MG63 (cell line): Measurements from ENCODE around the gene HS3ST5. TPM values are rescaled to one million over a fixed set of nuclear protein-coding genes. Genes with fewer than 3 reads are reported as not detected.
"Not testable (repeated sequence)": the region's sequence is repeated elsewhere in the genome, so short reads cannot be mapped to it uniquely, and the experiment has no call there.

Experiments used
- DNase-seq: peaks from one replicate; pipeline ENCODE4 v3.0.0-alpha.2; 2020
- H3K27me3 ChIP-seq: fragments of 250-450 bp; sonication (Bioruptor Pico); 2 replicates; pipeline ENCODE4 v1.5.1; 2020; ENCODE audit warnings: mild to moderate bottlenecking, moderate library complexity
- H3K36me3 ChIP-seq: fragments of 250-450 bp; sonication (Bioruptor Pico); 2 replicates; pipeline ENCODE4 v1.5.1; 2020; ENCODE audit warnings: mild to moderate bottlenecking, moderate library complexity
- H3K4me3 ChIP-seq: fragments of 250-450 bp; sonication (Bioruptor Pico); 2 replicates; pipeline ENCODE4 v1.5.1; 2020; ENCODE audit warnings: mild to moderate bottlenecking, moderate library complexity
- H3K9me3 ChIP-seq: fragments of 250-450 bp; sonication (Bioruptor Pico); 2 replicates; pipeline ENCODE4 v1.5.1; 2020; ENCODE audit warnings: mild to moderate bottlenecking, moderate library complexity
- total RNA-seq: library from RNA; depleted of rRNA; stranded (reverse); fragments of >200 nt; shearing (Covaris generic); gene quantifications from 2 replicates; pipeline ENCODE4 v1.2.3, GENCODE V29; 2014; ENCODE audit warnings: low replicate concordance

HS3ST5 gene
- total RNA-seq, 1 experiment from 2014 or later: not detected

- no peaks in the 10 kb centered on the region for H3K9me3 ChIP-seq
- no peaks in the 10 kb centered on the region for H3K36me3 ChIP-seq
- H3K27me3 ChIP-seq: no peaks in the 10 kb centered on the region
- no peak overlapping the region for H3K4me3 ChIP-seq
- no peak for DNase-seq
Observed at GRCh38 chr6:114068116-114068515, 274.7 kb downstream of the HS3ST5 start.

DNA sequence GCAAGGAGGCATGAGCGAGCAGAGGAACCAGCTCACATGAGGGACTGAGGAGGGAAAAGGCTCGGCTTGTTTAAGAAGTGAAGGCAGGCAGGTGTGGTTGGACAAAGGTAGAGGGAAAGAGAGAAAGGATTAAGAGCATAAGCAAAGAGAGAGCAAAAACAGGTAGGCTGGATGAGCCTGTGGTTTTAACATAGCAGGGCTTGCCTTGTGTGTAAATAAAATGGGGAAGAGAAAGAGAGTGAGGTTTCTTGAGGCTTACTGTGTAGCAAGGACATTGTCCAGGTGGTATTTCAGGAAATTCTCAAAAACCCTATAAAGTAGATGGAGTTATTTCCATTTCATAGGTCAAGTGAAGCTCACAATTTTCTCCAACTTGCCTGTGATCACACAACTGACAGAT lies 278.0 kb downstream of the HS3ST5 start:
- Histone ChIP-seq H3K4me3 (no peak overlapping the region), H3K27me3 (no peaks in the 10 kb centered on the region), H3K9me3 (no peaks in the 10 kb centered on the region), H3K36me3 (no peaks in the 10 kb centered on the region)
- no peak for DNase-seq

DNA sequence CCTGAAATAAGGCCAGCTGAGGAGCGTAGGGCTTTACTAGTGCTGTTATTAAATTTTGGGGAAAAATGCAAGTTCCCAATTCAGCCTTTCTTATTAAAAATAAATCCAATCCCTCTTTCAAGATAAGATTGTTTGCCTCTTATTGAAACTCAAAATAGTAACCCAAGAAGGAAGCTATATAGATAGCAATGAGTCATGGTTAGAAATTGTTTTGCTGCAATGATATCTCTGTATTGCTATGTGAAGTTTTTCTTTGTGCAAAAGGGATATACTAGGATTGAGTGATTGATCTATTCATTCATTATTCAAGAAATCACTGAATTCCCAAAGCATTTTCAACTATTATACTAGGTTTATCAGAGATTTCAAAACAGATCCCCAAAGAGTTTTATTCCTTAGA lies 278.9 kb downstream of the HS3ST5 start:
- Histone ChIP-seq H3K9me3 (no peaks in the 10 kb centered on the region), H3K4me3 (no peak overlapping the region), H3K27me3 (no peaks in the 10 kb centered on the region), H3K36me3 (no peaks in the 10 kb centered on the region)
- DNase-seq: no peak

DNA sequence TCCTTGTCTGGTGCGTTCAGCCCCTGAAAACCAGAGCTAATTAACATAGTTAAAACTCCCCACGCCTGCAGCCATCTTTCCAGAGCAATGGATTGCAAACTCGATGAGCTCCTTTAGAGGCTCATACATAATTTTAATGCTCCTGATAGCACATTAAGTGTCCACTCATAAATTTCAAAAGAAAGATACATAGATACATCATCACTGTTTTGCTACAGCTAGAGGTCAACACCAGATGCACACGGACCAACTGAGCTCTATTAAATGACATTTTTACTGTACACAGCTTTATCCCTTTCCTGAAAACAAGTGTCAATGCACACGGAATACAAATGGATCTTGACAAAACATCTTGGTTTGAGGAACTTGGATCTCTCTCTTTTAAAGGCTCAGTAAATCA lies 280.6 kb downstream of the HS3ST5 start:
- no peak overlapping the region for H3K4me3 ChIP-seq
- no peak for DNase-seq
- H3K27me3 ChIP-seq: no peaks in the 10 kb centered on the region
- H3K36me3 ChIP-seq: no peaks in the 10 kb centered on the region
- no peaks in the 10 kb centered on the region for H3K9me3 ChIP-seq

- Histone ChIP-seq H3K9me3 (no peaks in the 10 kb centered on the region), H3K27me3 (no peaks in the 10 kb centered on the region), H3K36me3 (no peaks in the 10 kb centered on the region), H3K4me3 (no peak overlapping the region)
- no peak for DNase-seq
Observed at GRCh38 chr6:114061741-114062140, 281.1 kb downstream of the HS3ST5 start.

DNA sequence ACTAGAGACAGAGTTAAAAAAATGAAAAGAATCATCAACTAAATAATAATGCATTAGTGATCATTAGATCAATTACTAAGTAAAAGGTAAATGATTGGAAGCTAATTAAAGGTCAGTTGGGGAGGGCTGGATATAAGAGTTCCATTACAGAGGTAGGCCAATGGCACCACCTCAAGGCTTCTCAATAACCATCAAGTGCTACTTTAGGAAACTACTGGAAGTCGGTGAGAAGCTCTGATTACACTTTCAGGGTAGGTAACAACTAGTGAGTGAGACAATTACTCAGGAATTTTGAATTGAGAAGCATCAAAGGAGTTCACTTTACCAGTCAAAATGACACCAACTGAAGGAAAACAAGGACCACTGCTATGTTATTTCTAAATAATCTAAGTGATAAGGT lies 281.7 kb downstream of the HS3ST5 start:
- Histone ChIP-seq H3K9me3 (no peaks in the 10 kb centered on the region), H3K36me3 (no peaks in the 10 kb centered on the region), H3K27me3 (no peaks in the 10 kb centered on the region), H3K4me3 (no peak overlapping the region)
- no peak for DNase-seq

DNA sequence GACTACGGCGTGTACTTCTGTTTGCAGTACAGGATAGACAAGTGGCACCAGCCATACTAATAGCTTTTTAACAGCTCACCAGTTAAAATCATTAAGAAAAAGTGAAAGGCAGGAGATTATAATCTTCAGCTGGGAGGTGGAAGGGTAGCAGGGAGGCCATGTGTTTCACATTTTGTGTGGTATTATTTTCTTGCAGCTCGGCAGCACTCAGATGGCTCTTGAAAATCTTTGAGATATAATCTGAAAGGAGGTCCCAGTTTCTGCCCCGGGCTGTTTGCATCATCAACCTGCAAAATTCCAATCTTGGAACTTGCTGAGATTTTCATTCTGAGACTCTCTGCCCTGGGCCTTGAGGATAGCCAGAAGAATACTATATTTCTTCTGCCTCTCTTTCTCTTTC lies 284.4 kb downstream of the HS3ST5 start:
- Histone ChIP-seq H3K27me3 (no peaks in the 10 kb centered on the region), H3K4me3 (no peak overlapping the region), H3K9me3 (no peaks in the 10 kb centered on the region), H3K36me3 (no peaks in the 10 kb centered on the region)
- DNase-seq: no peak

GRCh38 chr6:114055763-114056162 lies 287.1 kb downstream of the HS3ST5 start:
- Histone ChIP-seq H3K4me3 (no peak overlapping the region), H3K36me3 (no peaks in the 10 kb centered on the region), H3K9me3 (no peaks in the 10 kb centered on the region), H3K27me3 (no peaks in the 10 kb centered on the region)
- no peak for DNase-seq

DNA sequence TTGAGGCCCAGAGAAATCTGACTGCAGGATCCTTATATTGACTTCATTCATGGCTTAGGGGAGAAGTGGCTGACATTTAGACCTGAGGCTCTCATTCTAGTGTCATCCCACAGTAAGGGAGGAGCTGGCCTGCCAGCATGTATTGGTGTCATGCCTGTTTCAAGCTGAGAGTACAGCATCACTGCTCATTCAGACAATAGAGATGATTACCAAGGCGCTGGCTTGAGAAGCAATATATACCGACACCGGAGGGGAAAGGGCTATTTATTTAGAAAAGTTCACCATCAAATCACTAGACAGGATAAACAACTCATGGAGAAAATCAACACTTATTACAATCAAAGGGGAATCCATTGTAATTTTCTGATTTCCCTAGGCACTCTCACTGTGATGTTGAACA lies 287.5 kb downstream of the HS3ST5 start:
- no peaks in the 10 kb centered on the region for H3K36me3 ChIP-seq
- H3K9me3 ChIP-seq: no peaks in the 10 kb centered on the region
- DNase-seq: no peak
- no peaks in the 10 kb centered on the region for H3K27me3 ChIP-seq
- no peak overlapping the region for H3K4me3 ChIP-seq

- H3K4me3 ChIP-seq: no peak overlapping the region
- no peaks in the 10 kb centered on the region for H3K36me3 ChIP-seq
- H3K9me3 ChIP-seq: no peaks in the 10 kb centered on the region
- H3K27me3 ChIP-seq: no peaks in the 10 kb centered on the region
- no peak for DNase-seq
Observed at GRCh38 chr6:114053791-114054190, 289.0 kb downstream of the HS3ST5 start.

DNA sequence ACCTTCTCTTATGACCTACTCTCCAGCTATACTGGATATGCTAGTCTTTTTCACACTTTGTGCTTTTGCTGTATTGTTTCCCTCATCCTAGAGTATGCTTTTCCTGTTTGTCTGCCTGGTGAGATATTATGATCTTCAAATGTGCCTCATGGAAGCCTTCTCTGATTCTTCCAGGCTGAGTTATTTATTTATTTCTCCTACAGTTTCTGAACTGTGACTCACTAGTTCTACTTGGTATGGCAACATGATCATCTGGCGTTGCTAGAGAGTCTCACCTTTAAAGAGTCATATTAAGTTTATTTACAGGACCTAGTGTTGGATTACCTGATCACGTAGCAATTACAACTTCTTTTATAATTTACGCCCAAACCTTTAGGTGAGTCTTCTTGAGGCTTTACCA lies 290.7 kb downstream of the HS3ST5 start:
- H3K4me3 ChIP-seq: no peak overlapping the region
- H3K9me3 ChIP-seq: no peaks in the 10 kb centered on the region
- H3K36me3 ChIP-seq: no peaks in the 10 kb centered on the region
- no peak for DNase-seq
- H3K27me3 ChIP-seq: no peaks in the 10 kb centered on the region

GRCh38 chr6:114051031-114051430 lies 291.8 kb downstream of the HS3ST5 start:
- no peak for DNase-seq
- Histone ChIP-seq H3K4me3 (no peak overlapping the region), H3K27me3 (no peaks in the 10 kb centered on the region), H3K9me3 (no peaks in the 10 kb centered on the region), H3K36me3 (no peaks in the 10 kb centered on the region)

GRCh38 chr6:114049367-114049966 lies 293.4 kb downstream of the HS3ST5 start:
- Histone ChIP-seq H3K27me3 (no peaks in the 10 kb centered on the region), H3K4me3 (no peak overlapping the region), H3K36me3 (no peaks in the 10 kb centered on the region), H3K9me3 (no peaks in the 10 kb centered on the region)
- DNase-seq: no peak

GRCh38 chr6:114044566-114044965 lies 298.3 kb downstream of the HS3ST5 start:
- H3K27me3 ChIP-seq, DNase-seq, H3K9me3 ChIP-seq, H3K4me3 ChIP-seq, H3K36me3 ChIP-seq: not testable (repeated sequence)

- no peaks in the 10 kb centered on the region for H3K27me3 ChIP-seq
- H3K4me3 ChIP-seq: no peak overlapping the region
- H3K9me3 ChIP-seq: no peaks in the 10 kb centered on the region
- DNase-seq: no peak
- H3K36me3 ChIP-seq: no peaks in the 10 kb centered on the region
Observed at GRCh38 chr6:114042267-114043016, 300.4 kb downstream of the HS3ST5 start.

- Histone ChIP-seq H3K9me3 (no peaks in the 10 kb centered on the region), H3K4me3 (no peak overlapping the region), H3K27me3 (no peaks in the 10 kb centered on the region), H3K36me3 (no peaks in the 10 kb centered on the region)
- DNase-seq: no peak
Observed at GRCh38 chr6:114040871-114041270, 302.0 kb downstream of the HS3ST5 start.

DNA sequence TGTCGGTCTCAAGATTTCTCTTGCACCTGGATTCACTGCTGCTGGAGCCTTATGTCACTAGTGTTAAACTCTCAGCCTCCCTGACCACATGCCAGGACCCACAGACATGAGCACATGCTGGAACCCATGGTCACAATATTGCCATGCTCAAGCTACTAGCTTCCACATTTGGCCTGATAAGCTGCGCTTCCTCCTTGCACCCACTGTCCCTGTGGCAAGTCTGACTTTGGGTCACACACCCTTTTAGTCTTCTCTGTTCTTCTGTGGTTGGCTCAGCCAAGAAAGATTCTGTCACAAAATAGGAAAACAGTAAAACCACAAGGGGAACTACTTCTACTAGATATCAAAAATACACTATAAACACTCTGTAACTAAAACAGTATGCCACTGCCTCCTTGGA lies 303.0 kb downstream of the HS3ST5 start:
- H3K4me3 ChIP-seq: no peak overlapping the region
- no peaks in the 10 kb centered on the region for H3K27me3 ChIP-seq
- DNase-seq: no peak
- H3K36me3 ChIP-seq: no peaks in the 10 kb centered on the region
- H3K9me3 ChIP-seq: no peaks in the 10 kb centered on the region

GRCh38 chr6:114033606-114034005 lies 309.2 kb downstream of the HS3ST5 start:
- Histone ChIP-seq H3K27me3 (no peaks in the 10 kb centered on the region), H3K4me3 (no peak overlapping the region), H3K9me3 (no peaks in the 10 kb centered on the region), H3K36me3 (no peaks in the 10 kb centered on the region)
- no peak for DNase-seq
